HG03558 (cell line): ENCODE data around the gene TSC2.

ENCODE experiments used
- ATAC-seq: cut with Tn5 transposase; IDR thresholded peaks from one replicate; pipeline ENCODE4 v1.9.1; 2021; ENCODE audit warnings: moderate number of reproducible peaks; ENCODE audit not compliant: unreplicated experiment; ENCODE audit errors: extremely low read depth

TSC2 gene

DNA sequence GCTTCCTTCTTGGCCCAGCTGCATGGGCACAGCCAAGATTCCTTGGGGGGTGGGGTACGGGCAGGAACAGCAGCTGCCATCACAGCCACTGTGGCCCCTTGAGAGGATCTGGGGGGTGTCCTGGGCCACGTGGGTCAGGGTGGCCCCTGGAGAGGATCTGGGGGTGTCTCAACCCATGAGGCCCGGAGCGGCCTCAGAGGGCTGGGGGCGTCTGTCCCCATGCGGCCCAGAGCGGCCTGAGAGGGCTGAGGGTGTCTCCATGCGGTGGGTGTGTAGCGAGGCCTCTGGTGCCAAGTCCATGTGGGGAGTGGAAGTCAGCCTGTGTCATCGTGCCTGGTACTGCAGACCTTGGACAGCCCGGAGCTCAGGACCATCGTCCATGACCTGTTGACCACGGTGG, 13.7 kb downstream of the TSC2 start:
- no peak for ATAC-seq

GRCh38 chr16:2062801-2063200, 15.0 kb downstream of the TSC2 start:
- no peak for ATAC-seq

DNA sequence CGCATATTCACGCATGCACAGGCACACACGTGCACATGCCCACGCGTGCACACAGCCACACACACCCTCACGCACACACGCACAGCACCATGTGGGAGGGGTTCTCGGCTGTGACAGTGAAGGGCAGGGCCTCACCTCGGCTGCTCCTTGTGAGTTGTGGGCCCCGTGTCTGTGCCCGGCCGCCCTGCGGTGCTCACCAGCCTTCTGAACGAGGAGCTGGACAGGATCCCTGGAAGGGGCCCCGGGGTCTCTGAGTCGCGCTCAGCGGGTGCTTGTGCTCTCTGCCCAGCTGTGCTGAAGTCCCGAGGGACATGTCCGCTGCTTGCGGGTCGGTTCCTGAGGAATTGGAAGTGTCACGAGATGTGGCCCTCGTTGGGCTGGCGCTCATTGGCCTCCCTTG, 16.1 kb downstream of the TSC2 start:
- no peak for ATAC-seq

DNA sequence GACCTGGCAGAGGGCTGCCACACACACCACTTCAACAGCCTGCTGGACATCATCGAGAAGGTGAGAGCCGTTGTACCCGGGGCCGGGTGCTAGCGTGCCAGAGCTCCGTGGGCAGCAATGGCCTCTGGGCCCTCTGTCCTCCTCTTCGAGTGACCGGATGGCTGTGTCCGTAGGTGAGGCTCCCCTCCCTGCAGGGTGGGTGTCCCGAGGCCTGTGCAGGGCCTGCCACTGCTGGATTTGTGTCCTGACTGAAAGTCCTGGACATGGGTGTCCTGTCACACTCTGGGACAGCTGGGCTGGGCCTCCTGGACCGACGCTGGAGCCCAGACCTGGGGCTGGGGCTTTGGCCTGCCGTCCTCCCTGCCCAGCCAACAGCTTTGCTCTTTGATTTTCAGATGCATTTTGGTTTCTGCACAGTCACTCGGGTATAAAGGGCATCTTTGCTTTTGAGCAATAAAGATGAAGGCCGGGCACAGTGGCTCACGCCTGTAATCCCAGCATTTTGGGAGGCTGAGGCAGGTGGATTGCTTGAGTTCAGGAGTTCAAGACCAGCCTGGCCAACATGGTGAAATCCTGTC, 16.7 kb downstream of the TSC2 start:
- ATAC-seq, result no peak

GRCh38 chr16:2066139-2066538, 18.4 kb downstream of the TSC2 start:
- ATAC-seq, result no peak

- no peak for ATAC-seq
Measured at GRCh38 chr16:2070576-2071453, 23.0 kb downstream of the TSC2 start.

- ATAC-seq, result no peak
Measured at GRCh38 chr16:2071454-2072202, 23.8 kb downstream of the TSC2 start.

- no peak for ATAC-seq
Measured at GRCh38 chr16:2072926-2073325, 25.1 kb downstream of the TSC2 start.

- ATAC-seq, result no peak
Measured at GRCh38 chr16:2074071-2074470, 26.3 kb downstream of the TSC2 start.

GRCh38 chr16:2075631-2076030, 27.8 kb downstream of the TSC2 start:
- no peak for ATAC-seq

DNA sequence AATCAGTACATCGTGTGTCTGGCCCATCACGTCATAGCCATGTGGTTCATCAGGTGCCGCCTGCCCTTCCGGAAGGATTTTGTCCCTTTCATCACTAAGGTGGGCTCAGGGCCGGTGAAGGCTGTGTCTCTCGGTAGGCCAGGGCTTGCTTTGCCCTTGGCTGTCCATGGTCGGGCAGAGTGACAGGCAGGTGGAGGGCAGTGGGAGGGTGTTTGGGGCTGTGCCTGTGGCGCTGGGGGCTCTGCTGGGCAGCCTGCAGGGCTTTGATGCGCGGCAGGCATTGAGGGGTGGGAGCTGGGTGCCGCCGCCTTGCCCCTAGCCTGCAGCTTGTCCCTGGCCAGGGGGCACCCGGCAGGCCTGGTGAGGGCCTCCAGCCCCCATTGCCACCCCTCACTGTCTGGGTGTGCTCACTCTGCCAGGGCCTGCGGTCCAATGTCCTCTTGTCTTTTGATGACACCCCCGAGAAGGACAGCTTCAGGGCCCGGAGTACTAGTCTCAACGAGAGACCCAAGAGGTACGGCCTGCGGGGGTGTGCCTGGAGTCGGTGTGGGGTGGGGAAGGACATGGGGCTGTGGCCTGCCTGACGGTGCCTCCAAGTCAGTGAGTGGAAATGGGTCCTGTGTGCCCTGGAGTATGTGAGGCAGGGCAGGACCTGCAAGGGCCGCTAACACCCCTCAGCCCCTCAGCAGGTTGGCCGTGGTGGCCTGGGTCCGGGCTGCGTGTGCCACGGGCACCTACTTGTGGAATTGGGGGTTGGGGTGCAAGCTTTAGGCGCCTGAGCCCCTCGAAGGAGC, 28.5 kb downstream of the TSC2 start:
- no peak for ATAC-seq

- no peak for ATAC-seq
Measured at GRCh38 chr16:2077016-2077415, 29.2 kb downstream of the TSC2 start.

DNA sequence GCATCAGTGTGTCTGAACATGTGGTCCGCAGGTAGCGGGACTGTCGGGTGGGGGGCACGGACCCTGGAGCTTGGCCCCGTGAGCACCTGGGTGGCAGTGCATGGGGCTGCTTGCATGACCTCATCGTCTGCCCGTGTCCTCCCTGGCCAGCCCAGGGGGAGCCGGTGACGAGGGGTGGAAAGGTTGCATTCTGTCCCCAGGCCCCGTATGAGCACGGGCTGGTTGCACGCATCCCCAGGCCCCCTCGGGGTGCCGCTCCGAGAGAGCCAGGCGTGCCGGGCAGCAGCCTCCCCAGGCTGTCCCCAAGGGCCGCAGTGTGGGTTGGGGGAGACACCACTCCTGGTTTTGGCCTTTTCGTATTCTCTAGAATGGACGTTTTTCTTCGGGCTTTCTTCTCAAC, 29.9 kb downstream of the TSC2 start:
- no peak for ATAC-seq

GRCh38 chr16:2078096-2078495, 30.3 kb downstream of the TSC2 start:
- ATAC-seq, result no peak

DNA sequence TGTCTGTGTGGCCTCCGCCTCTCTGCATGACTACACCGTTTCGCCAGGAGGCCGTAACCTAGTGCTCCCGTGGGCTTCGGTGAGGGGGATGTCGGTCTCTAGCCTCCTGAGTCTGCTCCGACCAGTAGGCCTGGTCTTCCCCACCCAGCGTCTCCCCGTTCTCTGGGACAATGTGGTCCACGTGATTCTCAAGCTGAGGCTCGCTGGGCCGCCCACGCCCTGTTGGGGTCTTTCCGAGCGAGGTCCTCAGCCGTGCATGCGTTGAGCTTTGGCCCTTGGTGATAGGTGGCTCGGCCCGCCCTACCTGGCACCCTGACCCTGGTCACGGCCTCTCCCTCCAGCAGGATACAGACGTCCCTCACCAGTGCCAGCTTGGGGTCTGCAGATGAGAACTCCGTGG, 30.9 kb downstream of the TSC2 start:
- no peak for ATAC-seq

- no peak for ATAC-seq
Measured at GRCh38 chr16:2079311-2079800, 31.6 kb downstream of the TSC2 start.

DNA sequence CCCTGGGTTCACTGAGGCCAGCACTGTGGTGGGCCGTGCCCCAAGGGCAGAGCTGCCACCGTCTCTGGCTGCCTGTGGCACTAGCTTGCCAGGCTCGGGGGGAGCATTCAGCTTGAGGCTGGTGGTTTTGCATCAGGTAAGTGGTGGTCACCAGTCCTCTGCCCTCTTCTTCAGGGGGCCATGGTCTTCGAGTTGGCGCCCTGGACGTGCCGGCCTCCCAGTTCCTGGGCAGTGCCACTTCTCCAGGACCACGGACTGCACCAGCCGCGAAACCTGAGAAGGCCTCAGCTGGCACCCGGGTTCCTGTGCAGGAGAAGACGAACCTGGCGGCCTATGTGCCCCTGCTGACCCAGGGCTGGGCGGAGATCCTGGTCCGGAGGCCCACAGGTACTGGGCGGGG, 32.2 kb downstream of the TSC2 start:
- ATAC-seq, result no peak

- no peak for ATAC-seq
Measured at GRCh38 chr16:2081201-2082084, 33.7 kb downstream of the TSC2 start.
